ENCODE data around the gene RASL10B. TPM values are rescaled to one million over a fixed set of nuclear protein-coding genes. Genes with fewer than 3 reads are reported as not detected.

Gene RASL10B
- total RNA-seq, 4 donors from 2014 or later: 4.7 to 13.8 (median 10.0) TPM

DNA sequence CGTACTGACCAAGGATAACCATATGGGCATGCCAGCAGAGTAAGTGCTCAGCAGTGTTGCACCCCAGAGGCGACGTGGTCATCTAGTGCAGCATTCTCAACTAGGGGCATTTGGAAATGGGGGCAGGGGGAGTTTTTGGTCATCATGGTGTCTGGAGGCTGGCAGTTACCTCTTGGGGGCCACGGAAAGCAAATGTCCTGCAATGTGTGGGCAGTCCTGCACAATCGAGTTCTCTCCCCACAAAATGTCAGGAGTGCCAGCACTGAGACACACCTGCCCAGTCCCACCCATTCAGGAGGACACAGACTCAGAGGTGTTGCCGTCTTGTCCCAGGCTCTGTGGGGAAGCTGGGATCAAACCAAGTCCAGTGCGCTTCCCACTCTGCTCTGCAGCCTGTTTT is 3.0 kb downstream of the RASL10B start:
- Histone ChIP-seq H3K27me3 (no peaks in the 10 kb centered on the region), H3K9me3 (no peaks in the 10 kb centered on the region), H3K27ac (no peak overlapping the region), H3K4me3 (no peak overlapping the region), H3K4me1 (peaks cover 8 to 17% of the 10 kb centered on the region in 2 donors), H3K36me3 (no peaks in the 10 kb centered on the region)
- intact Hi-C loops (cut with DNase I; ENCODE audit: low total_unique reads) (loop anchor here (5.0 kb wide), 2 partner anchors 37 to 757 kb away; no protein-coding TSS in a partner anchor), in situ Hi-C loops (cut with MboI; ENCODE audit: low sequenced_read_pairs in 4 of 4) (loop anchor here in 1 of 4 donors (25.0 kb wide), 1 partner anchor 572 kb away; no protein-coding TSS in a partner anchor)
- DNase-seq (no peak), ATAC-seq (no peak)
- TF ChIP-seq, protein P1, sequence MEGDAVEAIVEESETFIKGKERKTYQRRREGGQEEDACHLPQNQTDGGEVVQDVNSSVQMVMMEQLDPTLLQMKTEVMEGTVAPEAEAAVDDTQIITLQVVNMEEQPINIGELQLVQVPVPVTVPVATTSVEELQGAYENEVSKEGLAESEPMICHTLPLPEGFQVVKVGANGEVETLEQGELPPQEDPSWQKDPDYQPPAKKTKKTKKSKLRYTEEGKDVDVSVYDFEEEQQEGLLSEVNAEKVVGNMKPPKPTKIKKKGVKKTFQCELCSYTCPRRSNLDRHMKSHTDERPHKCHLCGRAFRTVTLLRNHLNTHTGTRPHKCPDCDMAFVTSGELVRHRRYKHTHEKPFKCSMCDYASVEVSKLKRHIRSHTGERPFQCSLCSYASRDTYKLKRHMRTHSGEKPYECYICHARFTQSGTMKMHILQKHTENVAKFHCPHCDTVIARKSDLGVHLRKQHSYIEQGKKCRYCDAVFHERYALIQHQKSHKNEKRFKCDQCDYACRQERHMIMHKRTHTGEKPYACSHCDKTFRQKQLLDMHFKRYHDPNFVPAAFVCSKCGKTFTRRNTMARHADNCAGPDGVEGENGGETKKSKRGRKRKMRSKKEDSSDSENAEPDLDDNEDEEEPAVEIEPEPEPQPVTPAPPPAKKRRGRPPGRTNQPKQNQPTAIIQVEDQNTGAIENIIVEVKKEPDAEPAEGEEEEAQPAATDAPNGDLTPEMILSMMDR (IDR thresholded peaks at IDR 0.05 in 4 of 5, conservative IDR thresholded peaks at IDR 0.05 in 1 of 5): no peak
- no peak for TF ChIP-seq POLR2A (IDR thresholded peaks at IDR 0.05)

DNA sequence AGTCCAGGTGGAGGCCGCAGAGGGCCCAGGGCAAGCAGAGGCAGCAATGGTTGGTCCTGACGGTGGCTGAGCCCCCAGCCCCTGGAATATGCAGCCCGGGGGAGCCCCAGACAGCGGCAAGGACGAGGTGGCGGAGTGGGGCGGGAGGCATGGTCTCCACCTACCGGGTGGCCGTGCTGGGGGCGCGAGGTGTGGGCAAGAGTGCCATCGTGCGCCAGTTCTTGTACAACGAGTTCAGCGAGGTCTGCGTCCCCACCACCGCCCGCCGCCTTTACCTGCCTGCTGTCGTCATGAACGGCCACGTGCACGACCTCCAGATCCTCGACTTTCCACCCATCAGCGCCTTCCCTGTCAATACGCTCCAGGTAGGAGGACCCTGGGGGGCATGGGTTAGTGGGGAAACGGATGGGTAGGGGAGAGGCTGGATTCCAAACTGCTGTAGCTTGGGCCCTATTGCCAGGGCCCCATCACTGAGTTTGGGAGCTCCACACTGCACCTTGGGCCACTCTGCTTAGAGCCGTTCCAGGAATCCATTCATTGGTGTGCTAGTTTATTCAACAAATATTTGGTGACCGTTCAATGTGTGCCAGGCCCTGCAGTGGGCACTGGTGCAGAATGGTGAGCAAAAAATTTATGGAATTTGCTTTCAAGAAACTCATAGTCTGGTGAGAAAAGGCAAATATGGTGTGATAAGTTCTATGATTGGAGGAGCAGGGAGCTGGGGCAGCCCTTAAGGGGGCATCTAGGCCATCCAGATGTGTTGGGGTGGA is 3.8 kb downstream of the RASL10B start:
- TF ChIP-seq, protein P1 (IDR thresholded peaks at IDR 0.05 in 4 of 5, conservative IDR thresholded peaks at IDR 0.05 in 1 of 5): no peak
- no peak for TF ChIP-seq POLR2A (IDR thresholded peaks at IDR 0.05)
- ATAC-seq (no peak), DNase-seq (no peak)
- H3K9me3 ChIP-seq: no peaks in the 10 kb centered on the region
- no peak overlapping the region for H3K4me3 ChIP-seq
- no peaks in the 10 kb centered on the region for H3K27me3 ChIP-seq
- no peaks in the 10 kb centered on the region for H3K36me3 ChIP-seq
- in situ Hi-C loops (cut with MboI; ENCODE audit: low sequenced_read_pairs in 4 of 4) (loop anchor here in 1 of 4 donors (25.0 kb wide), 1 partner anchor 573 kb away; no protein-coding TSS in a partner anchor), intact Hi-C loops (cut with DNase I; ENCODE audit: low total_unique reads) (no loop called here)
- H3K27ac ChIP-seq: no peak overlapping the region
- H3K4me1 ChIP-seq: peaks cover 8 to 17% of the 10 kb centered on the region in 2 donors

DNA sequence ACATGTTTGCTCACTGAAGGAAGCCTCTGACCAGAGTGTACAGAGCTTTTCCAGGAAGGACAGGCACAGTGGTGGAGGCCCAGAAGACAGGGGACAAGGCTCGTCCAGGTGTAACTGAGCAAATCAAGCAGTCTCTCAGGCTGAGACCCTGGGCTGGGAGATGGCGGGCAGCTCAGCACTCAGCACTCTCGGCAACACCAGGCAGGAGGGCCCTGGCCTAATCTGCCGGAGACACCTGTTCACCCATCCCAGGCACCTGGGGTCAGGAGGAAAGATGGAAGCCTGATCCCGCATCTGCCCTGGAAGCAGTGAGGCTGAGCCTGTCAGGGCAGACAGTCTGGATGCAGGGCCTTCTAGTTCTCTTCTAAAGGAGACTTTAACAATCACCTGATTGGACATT is 4.8 kb downstream of the RASL10B start:
- ATAC-seq (no peak), DNase-seq (no peak)
- Histone ChIP-seq H3K27ac (no peak overlapping the region), H3K36me3 (no peaks in the 10 kb centered on the region), H3K27me3 (no peaks in the 10 kb centered on the region), H3K4me3 (no peak overlapping the region), H3K9me3 (no peaks in the 10 kb centered on the region), H3K4me1 (peaks cover under 1 to 12% of the 10 kb centered on the region in 2 donors)
- in situ Hi-C loops (cut with MboI; ENCODE audit: low sequenced_read_pairs in 4 of 4) (loop anchor here in 1 of 4 donors (25.0 kb wide), 1 partner anchor 574 kb away; no protein-coding TSS in a partner anchor), intact Hi-C loops (cut with DNase I; ENCODE audit: low total_unique reads) (no loop called here)
- no peak for TF ChIP-seq POLR2A (IDR thresholded peaks at IDR 0.05)
- TF ChIP-seq, protein P1 (IDR thresholded peaks at IDR 0.05 in 4 of 5, conservative IDR thresholded peaks at IDR 0.05 in 1 of 5): no peak

DNA sequence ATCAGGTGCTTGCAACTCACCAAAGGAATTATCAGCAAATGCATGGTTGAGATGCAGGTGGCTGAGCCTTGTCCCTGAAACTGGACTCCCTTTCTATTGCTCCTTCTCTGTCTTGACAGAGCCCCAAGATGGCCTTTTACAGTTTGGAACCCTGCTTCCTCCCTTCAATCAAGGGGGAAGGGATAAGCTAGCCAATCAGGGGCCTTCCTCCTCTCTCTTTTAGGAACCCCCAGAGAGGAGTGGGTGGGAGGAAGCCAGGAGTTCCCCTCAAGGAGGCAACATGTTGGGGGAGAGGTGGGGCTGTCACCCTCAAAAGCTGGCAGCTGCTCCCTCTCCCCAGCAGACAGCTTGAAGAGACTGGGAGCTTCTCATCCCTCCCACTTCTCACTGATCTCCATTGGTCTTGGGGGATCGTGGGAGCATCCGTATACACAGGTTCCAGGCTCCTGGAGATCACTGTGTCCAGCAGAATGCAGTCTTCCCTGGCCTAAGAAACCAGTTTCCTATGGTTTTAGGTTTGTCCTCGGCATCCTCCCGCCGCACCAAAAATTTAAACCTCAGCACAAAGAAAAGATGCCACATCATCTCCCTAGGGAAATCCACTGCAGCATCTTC is 7.2 kb downstream of the RASL10B start:
- Histone ChIP-seq H3K9me3 (no peaks in the 10 kb centered on the region), H3K36me3 (no peaks in the 10 kb centered on the region), H3K4me3 (no peak overlapping the region), H3K27me3 (peaks cover 0 to 4% (median 3%) of the 10 kb centered on the region in 3 donors), H3K4me1 (peaks cover 0 to 5% of the 10 kb centered on the region in 2 donors), H3K27ac (no peak overlapping the region)
- TF ChIP-seq, protein P1 (IDR thresholded peaks at IDR 0.05 in 4 of 5, conservative IDR thresholded peaks at IDR 0.05 in 1 of 5): no peak
- no peak for TF ChIP-seq POLR2A (IDR thresholded peaks at IDR 0.05)
- in situ Hi-C loops (cut with MboI; ENCODE audit: low sequenced_read_pairs in 4 of 4) (loop anchor here in 1 of 4 donors (25.0 kb wide), 1 partner anchor 576 kb away; no protein-coding TSS in a partner anchor), intact Hi-C loops (cut with DNase I; ENCODE audit: low total_unique reads) (no loop called here)
- ATAC-seq (no peak), DNase-seq (no peak)

Data from gastrocnemius medialis (tissue), 4 donors.